AG04449 (cell line): ENCODE data around the gene OR4E1.
A peak's percentile ranks its signal among the peaks of the same experiment; 100 is the strongest.

Source experiments
- CTCF ChIA-PET: fragments of 350-600 bp; formaldehyde crosslinking; extraction: SDS; loops from one replicate; lab custom pipeline; 2021; ENCODE audit warnings: antibody characterized with exemption; lab: Yijun Ruan, JAX
- POLR2A ChIA-PET: fragments of 400-600, 350-600 bp; formaldehyde crosslinking; extraction: SDS; loops from one replicate; lab custom pipeline; 2020; ENCODE audit warnings: antibody characterized with exemption, inconsistent platforms; lab: Yijun Ruan, JAX
- DNase-seq: peaks from one replicate; pipeline ENCODE4 v3.0.0-alpha.2; 2010; ENCODE audit warnings: low read depth, low spot score
- H3K4me3 ChIP-seq: 2 replicates; pipeline ENCODE4 v1.5.1; 2011; ENCODE audit warnings: low read depth, mild to moderate bottlenecking, control low read depth, low read length
- CTCF ChIP-seq: IDR thresholded peaks from one replicate; pipeline ENCODE4 v1.5.1; 2011; ENCODE audit warnings: mild to moderate bottlenecking, moderate library complexity, low read length, control low read depth, inconsistent platforms; ENCODE audit not compliant: insufficient read depth; ENCODE audit errors: missing control alignments

OR4E1 gene

DNA sequence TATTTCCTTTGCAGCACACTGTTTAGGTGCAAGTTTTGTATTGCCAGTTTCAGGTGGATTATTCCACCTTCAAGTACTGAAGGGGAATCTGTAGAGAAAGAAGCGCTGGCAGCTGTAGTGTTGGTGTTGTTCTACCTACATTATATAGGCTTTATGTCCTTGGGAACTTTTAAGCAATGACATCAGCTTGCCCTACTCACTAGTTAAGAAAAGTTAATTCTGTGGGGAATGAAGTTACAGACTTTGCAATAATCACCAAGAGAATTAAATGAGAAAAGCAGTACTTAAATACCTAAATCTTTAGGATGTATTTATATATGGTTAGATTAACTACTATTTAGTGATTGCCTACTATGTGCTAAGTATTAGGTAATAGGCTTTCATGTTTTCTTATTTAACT is at the start of gene OR4E1:
OR4E1 (minus strand) TSS at position 101 of the 400 bp plus-strand sequence. CDS start 2,883 bp downstream, outside the sequence.
- no peak within 1 kb of the TSS for H3K4me3 ChIP-seq
- ChIA-PET POLR2A (no interaction called here), CTCF (no interaction called here)
- DNase-seq: no peak
- TF ChIP-seq CTCF: no peak

DNA sequence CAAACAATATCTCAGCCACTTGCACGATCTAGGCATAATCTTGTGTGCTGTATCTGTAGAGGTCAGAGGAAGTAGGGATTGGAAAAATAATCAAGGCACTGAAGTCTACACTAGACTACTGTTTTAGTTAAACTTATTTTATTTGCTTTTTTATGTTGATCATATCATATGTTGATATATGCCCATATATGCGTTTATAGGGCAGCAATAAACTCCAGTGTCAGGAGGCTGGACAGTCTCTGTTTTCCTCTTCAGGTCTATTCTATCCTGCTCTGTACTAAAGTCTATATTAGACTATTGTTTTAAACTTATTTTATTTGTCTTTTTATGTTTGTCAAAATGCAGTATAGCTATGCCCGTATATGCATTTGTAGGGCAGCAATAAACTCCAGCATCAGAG is 47.9 kb upstream of the OR4E1 start:
- DNase-seq: no peak
- H3K4me3 ChIP-seq: no peak overlapping the region
- no peak for TF ChIP-seq CTCF
- ChIA-PET POLR2A (no interaction called here), CTCF (interaction anchor here (1.5 kb wide), 1 partner anchor 10 kb away, joined by 3 read pairs; no protein-coding TSS in a partner anchor)

- DNase-seq: no peak
- ChIA-PET CTCF (no interaction called here), POLR2A (no interaction called here)
- no peak for TF ChIP-seq CTCF
- no peak overlapping the region for H3K4me3 ChIP-seq
Measured at GRCh38 chr14:21719841-21720240, 46.2 kb upstream of the OR4E1 start.

DNA sequence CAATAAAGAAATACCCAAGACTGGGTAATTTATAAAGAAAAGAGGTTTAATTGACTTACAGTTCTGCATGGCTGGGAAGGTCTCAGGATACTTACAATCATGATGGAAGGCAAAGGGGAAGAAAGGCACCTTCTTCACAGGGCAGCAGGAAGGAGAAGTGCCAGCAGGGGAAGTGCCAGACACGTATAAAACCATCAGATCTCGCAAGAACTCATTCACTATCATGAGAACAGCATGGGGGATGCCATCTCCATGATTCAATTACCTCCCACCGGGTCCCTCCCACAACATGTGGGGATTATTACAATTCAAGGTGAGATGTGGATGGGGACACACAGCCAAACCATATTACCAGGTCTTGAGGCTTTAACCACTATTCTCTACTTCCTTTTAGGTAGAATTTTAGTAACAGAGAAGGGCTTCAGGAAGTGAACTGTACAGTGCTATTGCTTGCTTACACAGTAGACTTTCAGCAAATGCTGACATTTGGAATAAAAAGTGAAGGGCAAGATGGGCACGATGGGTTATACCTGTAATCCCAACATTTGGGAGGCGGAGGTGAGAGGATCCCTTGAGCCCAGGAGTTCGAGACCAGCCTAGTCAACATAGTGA is 40.8 kb upstream of the OR4E1 start:
- no peak overlapping the region for H3K4me3 ChIP-seq
- ChIA-PET CTCF (no interaction called here), POLR2A (no interaction called here)
- DNase-seq: no peak
- no peak for TF ChIP-seq CTCF

DNA sequence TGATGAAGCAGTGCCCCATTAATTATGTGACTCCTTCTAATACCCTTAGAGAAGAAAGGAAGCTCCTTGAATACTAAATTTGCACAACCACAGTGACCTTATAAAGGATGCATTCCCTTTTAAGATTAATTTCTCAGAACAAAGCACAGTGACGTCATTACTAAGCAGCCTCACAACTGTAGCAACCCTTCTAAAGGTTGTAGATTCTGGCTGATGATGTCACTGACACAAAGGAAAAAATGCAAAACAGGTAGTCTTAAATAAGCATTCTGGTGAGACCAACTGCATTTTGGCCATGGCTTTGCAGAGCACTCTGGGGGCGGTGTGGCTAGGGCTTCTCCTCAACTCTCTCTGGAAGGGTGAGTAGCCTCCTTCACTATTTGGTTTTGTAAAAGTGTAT is 38.4 kb upstream of the OR4E1 start:
- ChIA-PET POLR2A (no interaction called here), CTCF (interaction anchor here (0.8 to 1.6 kb wide), 7 partner anchors 9 to 37 kb away, joined by 3 to 4 read pairs (median 3); no protein-coding TSS in a partner anchor)
- TF ChIP-seq CTCF: no peak
- DNase-seq: no peak
- H3K4me3 ChIP-seq: no peak overlapping the region

- CTCF ChIA-PET: interaction anchor here (0.8 to 1.9 kb wide), 7 partner anchors 10 to 37 kb away, joined by 3 to 5 read pairs (median 4); no protein-coding TSS in a partner anchor
- peak; percentile 4 for DNase-seq
- no peak overlapping the region for H3K4me3 ChIP-seq
- POLR2A ChIA-PET: no interaction called here
- peak; percentile 54 for TF ChIP-seq CTCF
Measured at GRCh38 chr14:21711360-21711961, 37.8 kb upstream of the OR4E1 start.
